SK-N-MC (cell line): ENCODE measurements around the gene ANKRD44.

ENCODE experiments used
- EZH2 ChIP-seq: fragments of 200-600 bp; sonication (generic); IDR thresholded peaks from one replicate; pipeline ENCODE4 v1.6.1; 2017; ENCODE audit warnings: antibody characterized with exemption
- FOXP2 ChIP-seq: optimal IDR thresholded peaks from 2 replicates; pipeline ENCODE3; 2011; ENCODE audit warnings: mild to moderate bottlenecking, moderate library complexity; ENCODE audit not compliant: insufficient read depth; ENCODE audit errors: extremely low read length, control extremely low read depth
- POLR2AphosphoS5 ChIP-seq: IDR thresholded peaks from 2 replicates; pipeline ENCODE4 v1.6.1; 2012; ENCODE audit warnings: mild to moderate bottlenecking, low read depth, low read length, borderline replicate concordance

- no peak for TF ChIP-seq POLR2AphosphoS5
- TF ChIP-seq EZH2 = no peak
- no peak for TF ChIP-seq FOXP2
Measured at GRCh38 chr2:197256547-197257170, 53.9 kb downstream of the ANKRD44 start.
